Measurements from ENCODE around the gene TMEM259.

TMEM259 gene

DNA sequence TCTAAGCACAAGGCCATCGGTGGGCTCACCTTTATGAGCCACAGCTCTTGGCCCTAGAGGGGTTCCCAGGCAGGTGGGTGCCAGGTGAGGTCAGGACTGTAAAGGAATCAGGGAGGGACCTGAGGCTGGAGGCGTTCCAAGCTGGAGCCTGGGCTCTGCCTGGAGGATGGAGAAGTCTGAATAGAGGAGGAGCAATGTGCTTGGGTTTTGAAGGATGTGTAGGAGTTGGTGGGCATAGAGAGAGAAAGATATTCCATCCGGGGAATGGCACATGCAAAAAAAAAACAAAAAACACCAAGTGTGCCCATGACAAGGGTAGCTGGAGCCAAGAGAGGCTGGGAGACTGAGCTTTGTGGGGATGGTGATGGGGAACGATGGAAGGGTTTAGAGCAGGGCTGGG, 18.3 kb downstream of the TMEM259 start:
- DNase-seq (ENCODE audit: low spot score) = no peak

DNA sequence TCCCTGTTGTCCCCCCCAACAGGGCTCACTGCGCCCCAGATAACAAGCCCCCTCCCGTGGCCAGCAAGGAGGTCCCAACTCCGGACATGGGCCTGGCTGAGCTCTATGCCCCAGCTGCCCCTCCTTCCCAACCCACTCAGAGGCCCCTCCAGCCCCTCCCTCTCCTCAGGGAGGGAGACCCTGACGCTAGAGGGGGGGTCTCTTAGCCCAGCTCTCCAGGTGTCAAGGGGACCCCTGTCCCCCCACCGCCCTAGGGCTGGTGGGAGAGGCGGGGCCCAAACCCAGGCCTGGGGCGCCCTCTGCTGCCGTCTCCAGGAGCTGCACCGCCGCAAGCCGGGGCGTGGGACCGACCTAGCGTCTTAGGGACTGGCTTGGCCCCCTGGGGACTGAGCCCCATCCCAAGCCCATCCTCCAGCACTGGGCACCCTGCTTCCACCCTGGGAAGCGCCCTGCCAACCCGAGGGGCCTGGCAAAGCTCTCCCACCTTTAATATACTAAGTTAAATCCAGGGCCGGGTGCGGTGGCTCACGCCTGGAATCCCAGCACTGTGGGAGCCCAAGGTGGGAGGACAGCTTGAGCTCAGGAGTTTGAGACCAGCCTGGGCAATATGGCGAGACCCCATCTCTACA, 19.3 kb downstream of the TMEM259 start:
- DNase-seq (ENCODE audit: low spot score) = peak; percentile 68

DNA sequence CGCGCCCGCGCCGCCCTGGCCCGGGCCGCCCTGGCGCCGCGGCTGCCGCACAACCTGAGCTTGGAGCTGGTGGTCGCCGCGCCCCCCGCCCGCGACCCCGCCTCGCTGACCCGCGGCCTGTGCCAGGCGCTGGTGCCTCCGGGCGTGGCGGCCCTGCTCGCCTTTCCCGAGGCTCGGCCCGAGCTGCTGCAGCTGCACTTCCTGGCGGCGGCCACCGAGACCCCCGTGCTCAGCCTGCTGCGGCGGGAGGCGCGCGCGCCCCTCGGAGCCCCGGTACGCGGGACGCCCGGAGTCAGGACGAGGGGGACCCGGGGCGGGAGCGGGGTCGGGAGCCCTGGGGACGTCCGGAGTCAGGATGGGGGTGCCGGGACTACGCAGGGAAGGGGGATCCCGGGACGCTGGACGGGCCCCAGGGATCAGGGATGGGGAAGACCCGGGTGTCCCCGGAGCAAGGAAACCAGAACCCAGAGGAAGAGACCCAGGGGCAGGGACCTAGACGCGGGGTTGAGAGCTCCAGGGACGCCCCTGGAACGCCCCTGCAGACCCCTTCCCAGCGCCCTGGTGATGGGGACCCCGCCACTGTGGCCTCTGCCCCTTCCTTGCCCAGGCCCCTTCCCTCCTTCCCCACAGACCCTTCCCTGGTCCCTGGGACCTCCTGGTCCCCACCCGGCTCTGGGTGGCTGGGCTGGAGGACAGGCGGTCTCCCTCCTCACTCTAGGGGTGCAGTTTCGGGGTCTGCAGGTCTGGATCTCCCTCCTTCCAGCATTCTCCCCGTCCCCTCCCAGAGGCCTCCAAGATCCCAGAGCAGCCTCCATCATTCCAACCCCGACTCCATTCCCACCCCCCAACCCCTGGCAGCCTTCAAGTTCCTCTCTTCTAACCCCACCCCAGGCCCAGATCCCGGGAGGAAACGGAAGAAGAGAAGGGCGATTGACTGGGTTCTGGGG, 20.1 kb downstream of the TMEM259 start:
- no peak for DNase-seq (ENCODE audit: low spot score)

GRCh38 chr19:1000095-1000494, 20.8 kb downstream of the TMEM259 start, which contains the start of gene GRIN3B:
Gene GRIN3B (plus strand): TSS chr19:1000419. CDS start chr19:1000438, 19 bp downstream.
- DNase-seq (ENCODE audit: low spot score) = no peak

- no peak for DNase-seq (ENCODE audit: low spot score)
These were observed 21.6 kb downstream of the TMEM259 start for GRCh38 chr19:999379-999719.

- no peak for DNase-seq (ENCODE audit: low spot score)
These were observed 22.9 kb downstream of the TMEM259 start for GRCh38 chr19:998064-998463.

GRCh38 chr19:996051-996838, 24.7 kb downstream of the TMEM259 start:
- no peak for DNase-seq (ENCODE audit: low spot score)

DNA sequence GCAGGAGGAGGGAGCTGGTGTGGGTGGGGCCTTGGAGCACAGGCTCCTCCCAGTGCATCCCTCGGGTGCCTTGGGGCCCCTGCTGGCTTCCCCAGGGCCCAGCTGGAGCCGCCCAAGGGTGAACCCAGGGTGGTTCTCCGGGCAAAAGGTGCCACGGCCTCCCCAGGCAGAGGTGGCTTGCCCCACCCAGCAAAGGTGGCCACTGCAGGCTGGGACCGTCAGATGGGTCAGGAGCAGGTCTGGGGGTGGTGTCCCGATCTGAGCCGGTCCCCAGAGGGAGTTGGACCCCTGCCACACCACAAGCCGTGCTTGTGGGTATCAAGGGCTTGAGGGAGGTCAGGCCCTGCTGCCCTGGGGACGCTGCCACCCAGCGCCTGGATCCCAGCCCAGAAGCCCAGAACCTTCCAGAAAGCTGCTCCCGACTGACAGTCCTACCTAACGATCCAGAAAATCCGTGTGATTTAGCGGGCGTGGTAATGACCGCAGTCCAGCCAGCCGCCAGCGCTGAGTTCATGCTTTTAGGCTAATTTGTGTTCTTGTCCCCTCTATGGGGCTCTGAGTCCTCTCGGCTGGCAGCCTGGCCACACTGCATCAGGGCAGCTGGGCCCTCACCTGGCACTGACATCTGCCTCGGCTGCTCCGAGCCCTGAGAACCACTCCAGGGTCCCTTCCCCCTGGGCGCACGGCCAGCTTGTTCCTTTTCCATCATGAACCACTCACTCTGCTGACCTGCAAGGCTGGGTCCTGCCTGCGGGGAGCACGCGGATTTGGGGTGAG, 25.7 kb downstream of the TMEM259 start:
- no peak for DNase-seq (ENCODE audit: low spot score)

DNA sequence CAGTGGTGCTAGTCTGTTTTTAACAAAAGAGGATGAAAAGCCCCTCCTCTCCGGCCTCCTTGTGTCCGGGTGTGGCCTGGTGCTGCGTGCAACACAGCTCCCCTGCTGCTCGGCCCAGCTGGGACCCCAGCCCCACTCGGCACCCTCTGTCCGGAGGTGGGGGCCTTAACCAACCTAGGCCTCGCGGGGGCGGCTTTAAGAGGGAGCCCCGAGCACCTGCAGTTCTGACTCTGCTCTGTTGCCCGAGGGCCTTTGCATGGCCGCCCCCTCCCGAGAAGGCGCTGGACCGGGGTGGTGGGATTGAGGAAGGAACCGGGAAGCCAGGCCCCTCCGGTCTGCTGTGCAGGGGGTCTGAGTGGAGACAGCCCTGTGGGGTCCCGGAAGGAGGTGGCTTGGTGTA, 26.4 kb downstream of the TMEM259 start:
- DNase-seq (ENCODE audit: low spot score) = no peak

- DNase-seq (ENCODE audit: low spot score) = no peak
These were observed 27.0 kb downstream of the TMEM259 start for GRCh38 chr19:993831-994393.

GRCh38 chr19:993361-993830, 27.5 kb downstream of the TMEM259 start:
- no peak for DNase-seq (ENCODE audit: low spot score)

- no peak for DNase-seq (ENCODE audit: low spot score)
These were observed 28.3 kb downstream of the TMEM259 start for GRCh38 chr19:992670-993055.

DNA sequence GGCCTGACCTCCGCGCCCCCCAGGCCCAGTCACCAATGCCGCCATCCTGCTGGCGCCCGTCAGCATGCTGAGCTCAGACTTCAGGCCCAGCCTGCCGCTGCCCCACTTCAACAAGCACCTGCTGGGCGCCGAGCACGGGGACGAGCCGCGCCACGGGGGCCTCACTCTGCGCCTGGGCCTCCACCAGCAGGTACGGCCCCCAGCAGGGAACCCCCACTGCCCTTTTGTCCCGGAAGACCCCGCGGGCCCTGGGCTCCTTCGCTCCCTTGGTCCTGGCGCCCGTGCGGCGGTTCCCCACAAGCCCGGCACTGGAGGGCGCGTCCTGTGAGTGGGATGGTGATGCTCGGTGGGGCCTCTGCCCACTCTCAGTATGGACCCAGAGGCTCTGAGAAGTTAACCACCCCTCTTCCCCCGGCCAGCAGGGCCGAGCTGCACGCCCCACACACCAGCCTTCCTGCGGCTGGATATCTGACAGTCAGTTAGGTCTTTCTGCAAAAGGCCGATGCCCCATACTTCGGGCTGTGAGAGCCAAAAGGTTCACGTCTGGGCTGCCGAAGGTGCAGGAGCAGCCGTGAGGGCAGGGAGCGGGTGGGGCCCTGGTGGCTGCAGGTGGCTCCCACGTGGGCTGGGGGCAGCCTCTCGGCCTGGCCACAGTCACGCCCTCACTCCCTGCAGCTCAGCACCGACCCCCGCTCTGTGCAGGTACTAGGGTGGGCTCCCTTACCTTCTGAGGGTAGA, 28.8 kb downstream of the TMEM259 start:
- no peak for DNase-seq (ENCODE audit: low spot score)

DNA sequence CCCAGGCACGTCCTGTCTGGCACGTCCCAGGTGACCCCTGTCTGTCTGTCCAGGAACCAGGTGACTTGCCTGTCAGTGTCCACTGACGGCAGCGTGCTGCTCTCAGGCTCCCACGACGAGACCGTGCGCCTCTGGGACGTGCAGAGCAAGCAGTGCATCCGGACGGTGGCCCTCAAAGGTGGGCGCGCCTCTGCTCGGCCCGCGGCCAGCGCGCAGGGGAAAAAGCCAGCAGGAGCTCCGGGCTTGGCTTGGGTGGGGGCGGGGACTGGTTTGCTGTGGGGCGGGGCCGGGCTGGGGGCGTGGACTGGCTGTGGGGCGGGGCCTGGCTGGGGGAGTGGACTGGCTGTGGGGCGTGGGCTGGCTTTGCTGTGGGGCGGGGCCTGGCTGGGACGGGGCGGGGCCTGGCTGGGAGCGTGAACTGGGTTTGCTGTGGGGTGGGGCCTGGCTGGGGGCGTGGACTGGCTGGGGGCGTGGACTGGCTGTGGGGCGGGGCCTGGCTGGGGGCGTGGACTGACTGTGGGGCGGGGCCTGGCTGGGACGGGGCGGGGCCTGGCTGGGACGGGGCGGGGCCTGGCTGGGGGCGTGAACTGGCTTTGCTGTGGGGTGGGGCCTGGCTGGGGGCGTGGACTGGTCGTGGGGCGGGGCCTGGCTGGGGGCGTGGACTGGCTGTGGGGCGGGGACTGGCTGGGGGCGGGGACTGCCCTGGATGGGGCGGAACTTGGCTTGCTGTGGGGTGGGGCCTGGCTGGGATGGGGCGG, 29.6 kb downstream of the TMEM259 start:
- DNase-seq (ENCODE audit: low spot score) = peak; percentile 56

DNA sequence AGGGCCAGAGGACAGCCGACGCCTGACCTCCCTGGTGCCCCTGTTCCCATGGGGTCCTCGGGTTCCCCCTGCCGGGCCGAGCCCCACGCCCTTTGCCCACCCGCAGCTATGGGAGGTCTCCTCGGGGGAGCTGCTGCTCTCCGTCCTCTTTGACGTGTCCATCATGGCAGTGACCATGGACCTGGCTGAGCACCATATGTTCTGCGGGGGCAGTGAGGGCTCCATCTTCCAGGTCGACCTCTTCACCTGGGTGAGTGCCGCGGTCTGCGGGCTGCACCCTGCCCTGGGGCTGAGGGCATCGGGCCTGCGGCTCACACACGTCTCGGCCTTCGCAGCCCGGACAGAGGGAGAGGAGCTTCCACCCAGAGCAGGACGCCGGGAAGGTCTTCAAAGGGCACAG, 30.2 kb downstream of the TMEM259 start:
- no peak for DNase-seq (ENCODE audit: low spot score)

DNA sequence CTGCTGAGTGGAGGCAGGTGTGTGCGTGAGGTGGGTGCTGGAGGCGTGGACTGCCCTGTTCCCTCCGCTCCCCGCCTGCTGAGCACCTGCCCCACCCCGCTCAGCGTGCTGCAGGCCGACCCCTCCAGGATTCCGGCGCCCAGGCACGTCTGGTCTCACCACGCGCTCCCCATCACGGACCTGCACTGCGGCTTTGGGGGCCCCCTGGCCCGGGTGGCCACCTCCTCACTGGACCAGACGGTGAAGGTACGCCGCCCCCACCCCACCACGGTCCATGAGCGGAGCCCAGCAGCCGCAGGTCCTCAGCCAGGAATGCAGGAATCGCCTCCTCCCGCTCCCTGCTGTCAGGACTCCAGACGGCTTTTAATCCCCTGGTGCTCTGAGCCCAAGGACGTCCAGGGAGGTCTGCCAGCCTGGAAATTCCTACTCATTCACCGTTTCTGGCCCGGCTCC, 30.8 kb downstream of the TMEM259 start:
- DNase-seq (ENCODE audit: low spot score) = no peak

DNA sequence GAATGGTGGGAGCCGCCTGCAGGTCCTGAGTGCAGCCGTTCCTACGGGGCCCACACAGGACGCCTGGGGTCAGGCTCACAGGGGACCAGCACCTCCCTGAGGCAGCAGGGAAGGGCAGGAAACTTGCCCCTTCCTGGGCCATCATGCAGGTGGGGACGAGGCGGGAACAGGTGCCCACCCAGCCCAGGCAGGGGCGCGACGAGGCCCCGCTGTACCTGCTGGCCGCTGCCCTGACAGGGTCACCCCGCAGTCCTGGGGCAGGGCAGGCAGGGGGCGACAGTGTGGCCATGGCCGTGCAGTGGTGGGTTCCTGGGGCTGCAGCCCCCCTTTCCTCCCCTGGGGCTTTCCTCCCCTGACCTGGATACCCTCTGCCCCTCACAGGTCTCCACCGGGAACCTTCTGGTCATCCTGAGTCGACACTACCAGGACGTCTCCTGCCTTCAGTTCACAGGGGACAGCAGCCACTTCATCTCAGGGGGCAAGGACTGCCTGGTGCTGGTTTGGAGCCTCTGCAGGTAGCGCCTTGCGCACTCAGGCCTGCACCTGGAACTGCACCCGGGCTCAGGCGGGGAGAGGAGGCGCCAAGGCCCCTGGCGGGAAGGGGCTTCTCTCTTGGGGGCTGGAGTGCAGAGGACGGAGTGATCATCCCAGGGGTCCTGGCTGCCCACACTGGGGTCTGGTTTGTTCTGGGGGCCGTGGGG, 31.4 kb downstream of the TMEM259 start:
- DNase-seq (ENCODE audit: low spot score) = peak; percentile 37

- no peak for DNase-seq (ENCODE audit: low spot score)
These were observed 32.4 kb downstream of the TMEM259 start for GRCh38 chr19:988510-988909.

GRCh38 chr19:988081-988480, 32.8 kb downstream of the TMEM259 start:
- DNase-seq (ENCODE audit: low spot score) = no peak

All from NAMALWA (cell line).